ENCODE measurements around the gene RALGAPA2. TPM values are rescaled to one million over a fixed set of nuclear protein-coding genes. Genes with fewer than 3 reads are reported as not detected.

The RALGAPA2 gene
- polyA plus RNA-seq, 1 donor from 2014 or later, result 21.8 TPM

GRCh38 chr20:20505554-20505953 lies 206.9 kb downstream of the RALGAPA2 start:
- Histone ChIP-seq H2AFZ (ENCODE audit: low read depth, low read length) (no peak overlapping the region), H3K9me3 (ENCODE audit: low read length) (no peaks in the 10 kb centered on the region), H3K9ac (ENCODE audit: low read length) (no peak overlapping the region), H3K27me3 (ENCODE audit: insufficient read depth, low read depth, low read length) (no peaks in the 10 kb centered on the region), H3K4me2 (ENCODE audit: low read length) (no peak overlapping the region), H3K36me3 (ENCODE audit: insufficient read depth, low read length) (no peaks in the 10 kb centered on the region), H3K27ac (ENCODE audit: low read length) (no peak overlapping the region), H4K20me1 (ENCODE audit: insufficient read depth) (no peaks in the 10 kb centered on the region), H3F3A (ENCODE audit: insufficient read depth, low read length, poor library complexity, severe bottlenecking) (no peaks in the 10 kb centered on the region), H3K9me2 (ENCODE audit: insufficient read depth, low read length) (no peaks in the 10 kb centered on the region), H3K4me3 (ENCODE audit: low read length) (no peak overlapping the region), H3K79me2 (replicated peaks; ENCODE audit: insufficient read depth, low read length) (no peaks in the 10 kb centered on the region)
- no peak for TF ChIP-seq TAF1 (IDR thresholded peaks at IDR 0.05; ENCODE audit: low read depth)
- TF ChIP-seq, protein P1, sequence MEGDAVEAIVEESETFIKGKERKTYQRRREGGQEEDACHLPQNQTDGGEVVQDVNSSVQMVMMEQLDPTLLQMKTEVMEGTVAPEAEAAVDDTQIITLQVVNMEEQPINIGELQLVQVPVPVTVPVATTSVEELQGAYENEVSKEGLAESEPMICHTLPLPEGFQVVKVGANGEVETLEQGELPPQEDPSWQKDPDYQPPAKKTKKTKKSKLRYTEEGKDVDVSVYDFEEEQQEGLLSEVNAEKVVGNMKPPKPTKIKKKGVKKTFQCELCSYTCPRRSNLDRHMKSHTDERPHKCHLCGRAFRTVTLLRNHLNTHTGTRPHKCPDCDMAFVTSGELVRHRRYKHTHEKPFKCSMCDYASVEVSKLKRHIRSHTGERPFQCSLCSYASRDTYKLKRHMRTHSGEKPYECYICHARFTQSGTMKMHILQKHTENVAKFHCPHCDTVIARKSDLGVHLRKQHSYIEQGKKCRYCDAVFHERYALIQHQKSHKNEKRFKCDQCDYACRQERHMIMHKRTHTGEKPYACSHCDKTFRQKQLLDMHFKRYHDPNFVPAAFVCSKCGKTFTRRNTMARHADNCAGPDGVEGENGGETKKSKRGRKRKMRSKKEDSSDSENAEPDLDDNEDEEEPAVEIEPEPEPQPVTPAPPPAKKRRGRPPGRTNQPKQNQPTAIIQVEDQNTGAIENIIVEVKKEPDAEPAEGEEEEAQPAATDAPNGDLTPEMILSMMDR (IDR thresholded peaks at IDR 0.05; ENCODE audit: poor library complexity, severe bottlenecking), result no peak
- TF ChIP-seq RAD21 (conservative IDR thresholded peaks at IDR 0.05), result no peak
- TF ChIP-seq POLR2AphosphoS5 (IDR thresholded peaks at IDR 0.05), result no peak
- TF ChIP-seq EP300 (conservative IDR thresholded peaks at IDR 0.05; ENCODE audit: poor library complexity, severe bottlenecking), result no peak
- TF ChIP-seq MXI1 (conservative IDR thresholded peaks at IDR 0.05; ENCODE audit: poor library complexity, severe bottlenecking), result no peak
- no peak for TF ChIP-seq SMC3 (conservative IDR thresholded peaks at IDR 0.05; ENCODE audit: poor library complexity)
- TF ChIP-seq REST (IDR thresholded peaks at IDR 0.05; ENCODE audit: borderline replicate concordance), result no peak
- TF ChIP-seq EZH2 (IDR thresholded peaks at IDR 0.05; ENCODE audit: borderline replicate concordance, insufficient read depth, low read length, poor library complexity, severe bottlenecking), result no peak

DNA sequence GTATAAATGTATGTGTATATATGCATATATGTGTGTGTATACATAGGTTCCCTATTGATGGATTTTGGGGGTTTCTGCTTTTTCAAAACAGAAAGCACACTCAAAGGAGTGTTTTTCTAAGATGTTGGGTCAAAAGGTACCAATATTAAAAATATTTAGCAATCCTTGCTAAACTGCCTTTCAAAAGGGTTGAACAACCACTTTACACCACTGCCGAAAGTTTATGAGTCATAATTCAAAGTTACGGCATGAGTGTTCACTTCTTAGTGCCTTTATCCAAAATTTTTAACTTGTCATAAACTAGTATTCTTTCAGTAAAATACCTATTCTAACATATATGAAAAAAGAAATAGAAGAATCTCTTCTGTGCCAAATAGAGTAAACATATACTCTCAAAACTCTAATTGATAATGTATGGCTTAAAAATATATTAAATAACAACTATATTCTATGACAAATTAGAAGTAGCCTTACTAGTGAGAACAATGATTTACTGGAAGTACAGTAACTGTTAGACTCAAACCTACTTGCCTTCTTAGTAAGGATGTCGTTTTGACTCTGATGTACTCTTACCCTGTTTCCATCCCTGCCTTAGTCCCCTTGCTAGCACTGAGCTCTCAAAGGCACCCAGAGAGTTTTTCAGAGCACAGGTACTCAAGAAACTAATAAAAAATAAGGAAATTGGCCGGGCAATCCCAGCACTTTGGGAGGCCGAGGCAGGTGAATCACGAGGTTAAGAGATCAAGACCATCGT lies 208.5 kb downstream of the RALGAPA2 start:
- H3K4me3 ChIP-seq (ENCODE audit: low read length), result no peak overlapping the region
- no peak for TF ChIP-seq RAD21 (conservative IDR thresholded peaks at IDR 0.05)
- TF ChIP-seq, protein P1 (IDR thresholded peaks at IDR 0.05; ENCODE audit: poor library complexity, severe bottlenecking), result no peak
- TF ChIP-seq POLR2AphosphoS5 (IDR thresholded peaks at IDR 0.05), result no peak
- no peak for TF ChIP-seq SMC3 (conservative IDR thresholded peaks at IDR 0.05; ENCODE audit: poor library complexity)
- no peak for TF ChIP-seq EZH2 (IDR thresholded peaks at IDR 0.05; ENCODE audit: borderline replicate concordance, insufficient read depth, low read length, poor library complexity, severe bottlenecking)
- TF ChIP-seq MXI1 (conservative IDR thresholded peaks at IDR 0.05; ENCODE audit: poor library complexity, severe bottlenecking), result no peak
- no peak for TF ChIP-seq REST (IDR thresholded peaks at IDR 0.05; ENCODE audit: borderline replicate concordance)
- TF ChIP-seq EP300 (conservative IDR thresholded peaks at IDR 0.05; ENCODE audit: poor library complexity, severe bottlenecking), result no peak

More for the DNA sequence above, 208.5 kb downstream of the RALGAPA2 start:
- no peak overlapping the region for H3K27ac ChIP-seq (ENCODE audit: low read length)
- no peaks in the 10 kb centered on the region for H3F3A ChIP-seq (ENCODE audit: insufficient read depth, low read length, poor library complexity, severe bottlenecking)
- H3K9me2 ChIP-seq (ENCODE audit: insufficient read depth, low read length), result no peaks in the 10 kb centered on the region
- no peaks in the 10 kb centered on the region for H3K27me3 ChIP-seq (ENCODE audit: insufficient read depth, low read depth, low read length)
- H3K4me2 ChIP-seq (ENCODE audit: low read length), result no peak overlapping the region
- H3K9me3 ChIP-seq (ENCODE audit: low read length), result no peaks in the 10 kb centered on the region
- no peak overlapping the region for H2AFZ ChIP-seq (ENCODE audit: low read depth, low read length)
- H3K9ac ChIP-seq (ENCODE audit: low read length), result no peak overlapping the region
- H3K79me2 ChIP-seq (replicated peaks; ENCODE audit: insufficient read depth, low read length), result no peaks in the 10 kb centered on the region
- H4K20me1 ChIP-seq (ENCODE audit: insufficient read depth), result no peaks in the 10 kb centered on the region
- no peaks in the 10 kb centered on the region for H3K36me3 ChIP-seq (ENCODE audit: insufficient read depth, low read length)

All from neural cell (in vitro differentiated cells).